ENCODE results near the gene MORC1.

DNA sequence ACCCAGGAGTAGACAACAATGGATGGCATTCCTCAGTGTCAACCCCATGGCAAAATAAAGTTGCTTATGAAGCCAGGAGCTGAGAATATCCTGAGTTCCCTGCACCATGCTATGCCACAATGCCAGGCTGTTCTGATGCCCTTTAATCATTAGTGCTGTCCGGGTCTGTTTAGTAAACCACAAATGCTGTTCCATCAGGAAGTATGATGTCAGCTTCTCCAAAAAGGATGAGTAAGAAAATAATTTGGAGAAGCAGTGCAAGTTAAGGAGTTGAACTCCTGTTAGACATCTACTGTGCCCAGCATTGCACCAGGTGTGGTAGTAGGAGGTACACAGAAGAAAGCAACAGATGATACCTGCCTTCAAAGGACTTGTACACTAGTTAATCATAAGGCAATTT, 96.4 kb downstream of the MORC1 start:
- TF ChIP-seq POLR2A (IDR thresholded peaks at IDR 0.05) (no peak), CTCF (IDR thresholded peaks at IDR 0.05) (no peak)
